GM12878 (cell line): Measurements from ENCODE around the gene LRRC27. TPM values are rescaled to one million over a fixed set of nuclear protein-coding genes. Genes with fewer than 3 reads are reported as not detected.

Experiments used
- ATAC-seq: fragments of 200-7000 bp; cut with Tn5 transposase; 3 replicates; pipeline ENCODE4 v1.9.1; 2020; ENCODE audit warnings: mild to moderate bottlenecking, moderate library complexity
- BruUV-seq: library from RNA; stranded (reverse); fragments of 400-500 nt; replicated peaks from 2 replicates; lab custom pipeline; 2021; lab: Mats Ljungman, UMichigan
- CTCF ChIA-PET: fragments of 300-600 bp; sonication (Branson Sonifier 250); formaldehyde crosslinking; extraction: SDS; loops from one replicate; lab custom pipeline; 2021; ENCODE audit warnings: inconsistent platforms; lab: Yijun Ruan, JAX
- POLR2A ChIA-PET: fragments of 350-600 bp; formaldehyde crosslinking; extraction: SDS; loops from one replicate; lab custom pipeline; 2021; ENCODE audit warnings: inconsistent platforms; lab: Charles Lee
- RAD21 ChIA-PET: fragments of 300-600 bp; sonication (Branson Sonifier 250); formaldehyde crosslinking; loops from one replicate; lab custom pipeline; 2023; ENCODE audit warnings: antibody characterized with exemption; ENCODE audit not compliant: unreplicated experiment; lab: Charles Lee
- SMC1A ChIA-PET: fragments of 300-600 bp; sonication (Branson Sonifier 250); formaldehyde crosslinking; loops from one replicate; lab custom pipeline; 2023; ENCODE audit not compliant: unreplicated experiment, uncharacterized antibody; lab: Charles Lee
- DNase-seq: peaks from one replicate; pipeline ENCODE4 v3.0.0-alpha.2; 2011; ENCODE audit warnings: low read depth, low spot score
- FAIRE-seq: peaks from 3 replicates; lab custom pipeline; 2011; peaks lifted over from hg19 to GRCh38; lab: Jason Lieb, UNC
- H2AFZ ChIP-seq: 2 replicates; pipeline ENCODE4 v1.6.0; 2011; ENCODE audit warnings: low read depth, low read length, control low read depth; ENCODE audit not compliant: control insufficient read depth
- H3K27ac ChIP-seq: 2 replicates; pipeline ENCODE4 v1.5.1; 2011; ENCODE audit warnings: control low read depth; ENCODE audit not compliant: control insufficient read depth, insufficient read depth
- H3K27me3 ChIP-seq, 2 experiments: replicated peaks in 1 of 2; 2 replicates each; pipeline versions ENCODE4 v1.6.0 to v1.6.1; 2011; ENCODE audit warnings: low read length in 1 of 2; ENCODE audit not compliant: control insufficient read depth in 2 of 2, insufficient read depth in 2 of 2
- H3K36me3 ChIP-seq, 2 experiments: 2 replicates each; pipeline ENCODE4 v1.5.1; 2011; ENCODE audit warnings: low read length in 1 of 2; ENCODE audit not compliant: control insufficient read depth in 2 of 2, insufficient read depth in 2 of 2
- H3K4me1 ChIP-seq: 2 replicates; pipeline ENCODE4 v1.6.1; 2011; ENCODE audit warnings: mild to moderate bottlenecking, low read length, moderate library complexity, mixed read lengths; ENCODE audit not compliant: control insufficient read depth, insufficient read depth
- H3K4me2 ChIP-seq: 2 replicates; pipeline ENCODE4 v1.6.0; 2011; ENCODE audit warnings: control low read depth; ENCODE audit not compliant: control insufficient read depth, insufficient read depth
- H3K4me3 ChIP-seq: fragments of 200-600 bp; sonication (generic); 2 replicates; pipeline ENCODE4 v1.5.1; 2016
- H3K79me2 ChIP-seq: 2 replicates; pipeline ENCODE4 v1.6.0; 2011; ENCODE audit warnings: low read length; ENCODE audit not compliant: control insufficient read depth, insufficient read depth
- H3K9ac ChIP-seq: 2 replicates; pipeline ENCODE4 v1.8.0; 2011; ENCODE audit warnings: low read length, control low read depth, mixed read lengths; ENCODE audit not compliant: control insufficient read depth, insufficient read depth
- H3K9me3 ChIP-seq: replicated peaks from 3 replicates; pipeline ENCODE4 v1.5.1; 2011; ENCODE audit warnings: mild to moderate bottlenecking, low read length; ENCODE audit not compliant: control insufficient read depth, insufficient read depth
- H4K20me1 ChIP-seq: 2 replicates; pipeline ENCODE4 v1.6.0; 2011; ENCODE audit not compliant: control insufficient read depth, insufficient read depth
- BMI1 ChIP-seq: fragments of 450-650 bp; IDR thresholded peaks from 2 replicates; pipeline ENCODE4 v1.6.1; 2016; ENCODE audit warnings: mild to moderate bottlenecking, moderate library complexity, borderline replicate concordance
- ESRRA ChIP-seq: IDR thresholded peaks from 2 replicates; pipeline ENCODE4 v1.6.1; 2012; ENCODE audit warnings: mild to moderate bottlenecking, low read length, improper control_type of control experiment
- IKZF2 ChIP-seq, 2 experiments: fragments of 450-650 bp; IDR thresholded peaks; 2 replicates each; pipeline ENCODE4 v1.6.1; 2017; ENCODE audit warnings: mild to moderate bottlenecking in 2 of 2, moderate library complexity in 2 of 2
- IRF4 ChIP-seq: IDR thresholded peaks from 2 replicates; pipeline ENCODE4 v1.6.1; 2011; ENCODE audit warnings: low read depth, low read length
- KAT2A ChIP-seq: conservative IDR thresholded peaks from 2 replicates; pipeline ENCODE4 v1.6.1; 2011; ENCODE audit warnings: low read depth, low read length; ENCODE audit not compliant: control insufficient read depth
- MEF2A ChIP-seq: IDR thresholded peaks from 2 replicates; pipeline ENCODE4 v1.6.1; 2011; ENCODE audit warnings: low read depth, mild to moderate bottlenecking, low read length, moderate library complexity; ENCODE audit not compliant: insufficient read depth
- MTA2 ChIP-seq: fragments of 450-650 bp; IDR thresholded peaks from 2 replicates; pipeline ENCODE4 v1.6.1; 2016; ENCODE audit warnings: low read depth, mild to moderate bottlenecking, moderate library complexity
- NFXL1 ChIP-seq: fragments of 450-650 bp; IDR thresholded peaks from 2 replicates; pipeline ENCODE4 v1.6.1; 2017; ENCODE audit warnings: antibody characterized with exemption, mild to moderate bottlenecking, borderline replicate concordance
- PAX5 ChIP-seq: IDR thresholded peaks from 2 replicates; pipeline ENCODE4 v1.6.1; 2011; ENCODE audit warnings: low read depth, low read length, borderline replicate concordance
- POLR2AphosphoS5 ChIP-seq: IDR thresholded peaks from 2 replicates; pipeline ENCODE4 v1.6.1; 2011; ENCODE audit warnings: mild to moderate bottlenecking, low read length, inconsistent platforms
- RAD21 ChIP-seq: IDR thresholded peaks from 2 replicates; pipeline ENCODE4 v1.6.1; 2011; ENCODE audit warnings: mild to moderate bottlenecking, low read depth, low read length, moderate library complexity; ENCODE audit not compliant: insufficient read depth
- SPI1 ChIP-seq: IDR thresholded peaks from 2 replicates; pipeline ENCODE4 v1.6.1; 2011; ENCODE audit warnings: low read depth, mild to moderate bottlenecking, low read length, moderate library complexity, borderline replicate concordance; ENCODE audit not compliant: insufficient read depth
- SUZ12 ChIP-seq: fragments of 200-600 bp; sonication (generic); IDR thresholded peaks from one replicate; pipeline ENCODE4 v1.6.1; 2018; ENCODE audit warnings: antibody characterized with exemption, mild to moderate bottlenecking; ENCODE audit not compliant: unreplicated experiment
- TAF1 ChIP-seq: IDR thresholded peaks from 2 replicates; pipeline ENCODE4 v1.6.1; 2011; ENCODE audit warnings: mild to moderate bottlenecking, low read depth, low read length, borderline replicate concordance
- ZNF384 ChIP-seq: IDR thresholded peaks from 2 replicates; pipeline ENCODE4 v1.6.1; 2012; ENCODE audit warnings: low read depth, mild to moderate bottlenecking, low read length, improper control_type of control experiment, borderline replicate concordance
- ZNF622 ChIP-seq: fragments of 450-650 bp; IDR thresholded peaks from 2 replicates; pipeline ENCODE4 v1.6.1; 2017; ENCODE audit warnings: mild to moderate bottlenecking, inconsistent platforms
- ZSCAN29 ChIP-seq: fragments of 450-650 bp; IDR thresholded peaks from 2 replicates; pipeline ENCODE4 v1.6.1; 2017; ENCODE audit warnings: mild to moderate bottlenecking, moderate library complexity
- WGBS: methylation state at CpG from one replicate; pipeline ENCODE4 v1.1.6; 2016; ENCODE audit warnings: low lambda C conversion rate; ENCODE audit not compliant: insufficient replicate concordance, insufficient coverage; ENCODE audit errors: missing lambda C conversion rate; 5-methylcytosine and 5-hydroxymethylcytosine counted together
- in situ Hi-C: fragments of 300-500 bp; cut with MboI; formaldehyde crosslinking; loops from 9 replicates; pipeline ENCODE4 v1.14.3; 2018; ENCODE audit warnings: mixed read lengths
- intact Hi-C: fragments of 100-400 bp; cut with micrococcal nuclease; formaldehyde crosslinking; loops from one replicate; pipeline ENCODE4 v1.14.2; 2022; ENCODE audit not compliant: unreplicated experiment
- polyA plus RNA-seq, 11 experiments: library from polyadenylated mRNA; depleted of rRNA in 4 of 11; unstranded in 6 of 11; stranded (reverse) in 5 of 11; fragments of >200 nt; fragmentation: Nextera tagmentation in 4 of 11; fragmentation: Illumina TruSeq in 1 of 11; extraction: Ambion mirVana in 4 of 11; extraction: Trizol in 1 of 11; gene quantifications; 1 replicate in 1 of 11; 2 replicates in 10 of 11; pipeline versions ENCODE4 v1.2.1 to v1.2.3, GENCODE V29; 2011 to 2016; ENCODE audit warnings: inconsistent platforms in 2 of 11, missing spikeins in 2 of 11, low read depth in 1 of 11
- total RNA-seq, 4 experiments: library from RNA; depleted of rRNA in 3 of 4; stranded (reverse); fragments of >200 nt in 3 of 4; fragmentation: Illumina TruSeq in 1 of 4; extraction: Trizol in 1 of 4; gene quantifications; 2 replicates each; pipeline versions ENCODE4 v1.2.1 to v1.2.3, GENCODE V29; 2013 to 2021
- TF ChIP-seq, protein P1 (sequence below): IDR thresholded peaks from 2 replicates; pipeline ENCODE4 v1.6.1; 2012; ENCODE audit warnings: mild to moderate bottlenecking, low read depth, low read length
- TF ChIP-seq, protein P2 (sequence below): fragments of 450-650 bp; IDR thresholded peaks from 2 replicates; pipeline ENCODE4 v1.6.1; 2017; ENCODE audit warnings: antibody characterized with exemption, mild to moderate bottlenecking, moderate library complexity

LRRC27 gene
- total and polyA plus RNA-seq, 10 of the 15 experiments (the other 5 are each of a cell fraction or from before 2014, with no cell fraction given), result 0.48 to 6.9 (median 4.7) TPM

DNA sequence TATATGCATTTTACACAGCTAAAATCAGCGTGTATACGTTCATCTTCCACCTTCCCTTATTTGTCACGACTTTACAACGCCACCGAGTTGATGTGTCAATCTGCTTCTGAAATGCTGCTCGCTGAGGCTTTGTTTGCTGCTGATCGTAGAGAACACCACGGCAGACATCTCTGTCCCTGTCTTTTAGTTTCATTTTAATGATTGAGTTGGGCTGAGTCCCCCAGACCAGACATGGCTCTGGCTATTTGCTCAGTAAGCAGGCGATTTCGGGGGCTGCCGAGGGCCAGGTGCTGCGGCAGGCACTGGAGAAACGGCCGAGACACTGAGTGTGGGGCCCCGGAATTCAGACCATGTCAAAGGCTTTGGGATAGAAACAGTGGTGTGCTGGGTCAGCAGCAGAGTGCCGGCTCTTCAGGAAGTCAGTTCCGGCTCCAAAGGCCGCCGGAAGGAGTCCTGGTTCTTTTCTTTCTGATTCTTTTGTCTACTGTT, 5.0 kb downstream of the LRRC27 start:
- DNase-seq (no peak), FAIRE-seq (peak; percentile 52), ATAC-seq (peak; percentile 6; the same call in 1 of the 3 replicates)
- POLR2A ChIA-PET, result no interaction called here
- RAD21 ChIA-PET, result no interaction called here
- peak overlapping the region; percentile 46 for H3K4me2 ChIP-seq
- H2AFZ ChIP-seq, result peak overlapping the region; percentile 66
- no peaks in the 10 kb centered on the region; a peak in 1 of 4 replicates for H3K36me3 ChIP-seq
- peak overlapping the region; percentile 38 for H3K27ac ChIP-seq
- in situ Hi-C loops, result loop anchor here (10.0 kb wide), 1 partner anchor 432 kb away; the partner anchor contains the start of gene PPP2R2D
- intact Hi-C loops, result no loop called here
- H3K9me3 ChIP-seq, result no peaks in the 10 kb centered on the region
- CTCF ChIA-PET, result no interaction called here
- 53% methylated on average over 19 of the region's 19 CpGs for WGBS
- peak overlapping the region; percentile 76 for H3K9ac ChIP-seq
- BruUV-seq, result no TSS peak
- peaks cover 7% of the 10 kb centered on the region for H3K4me1 ChIP-seq
- no peaks in the 10 kb centered on the region for H3K27me3 ChIP-seq
- no peaks in the 10 kb centered on the region for H4K20me1 ChIP-seq
- peak overlapping the region; percentile 56 for H3K4me3 ChIP-seq
- SMC1A ChIA-PET, result no interaction called here
- no peaks in the 10 kb centered on the region; the same call in 1 of the 2 replicates for H3K79me2 ChIP-seq
- TF ChIP-seq BMI1, result no peak
- TF ChIP-seq SPI1, result no peak
- no peak for TF ChIP-seq ZNF384
- TF ChIP-seq ZNF622, result no peak
- no peak for TF ChIP-seq KAT2A
- TF ChIP-seq, protein P1, sequence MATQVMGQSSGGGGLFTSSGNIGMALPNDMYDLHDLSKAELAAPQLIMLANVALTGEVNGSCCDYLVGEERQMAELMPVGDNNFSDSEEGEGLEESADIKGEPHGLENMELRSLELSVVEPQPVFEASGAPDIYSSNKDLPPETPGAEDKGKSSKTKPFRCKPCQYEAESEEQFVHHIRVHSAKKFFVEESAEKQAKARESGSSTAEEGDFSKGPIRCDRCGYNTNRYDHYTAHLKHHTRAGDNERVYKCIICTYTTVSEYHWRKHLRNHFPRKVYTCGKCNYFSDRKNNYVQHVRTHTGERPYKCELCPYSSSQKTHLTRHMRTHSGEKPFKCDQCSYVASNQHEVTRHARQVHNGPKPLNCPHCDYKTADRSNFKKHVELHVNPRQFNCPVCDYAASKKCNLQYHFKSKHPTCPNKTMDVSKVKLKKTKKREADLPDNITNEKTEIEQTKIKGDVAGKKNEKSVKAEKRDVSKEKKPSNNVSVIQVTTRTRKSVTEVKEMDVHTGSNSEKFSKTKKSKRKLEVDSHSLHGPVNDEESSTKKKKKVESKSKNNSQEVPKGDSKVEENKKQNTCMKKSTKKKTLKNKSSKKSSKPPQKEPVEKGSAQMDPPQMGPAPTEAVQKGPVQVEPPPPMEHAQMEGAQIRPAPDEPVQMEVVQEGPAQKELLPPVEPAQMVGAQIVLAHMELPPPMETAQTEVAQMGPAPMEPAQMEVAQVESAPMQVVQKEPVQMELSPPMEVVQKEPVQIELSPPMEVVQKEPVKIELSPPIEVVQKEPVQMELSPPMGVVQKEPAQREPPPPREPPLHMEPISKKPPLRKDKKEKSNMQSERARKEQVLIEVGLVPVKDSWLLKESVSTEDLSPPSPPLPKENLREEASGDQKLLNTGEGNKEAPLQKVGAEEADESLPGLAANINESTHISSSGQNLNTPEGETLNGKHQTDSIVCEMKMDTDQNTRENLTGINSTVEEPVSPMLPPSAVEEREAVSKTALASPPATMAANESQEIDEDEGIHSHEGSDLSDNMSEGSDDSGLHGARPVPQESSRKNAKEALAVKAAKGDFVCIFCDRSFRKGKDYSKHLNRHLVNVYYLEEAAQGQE, result no peak
- TF ChIP-seq SUZ12, result no peak
- TF ChIP-seq POLR2AphosphoS5, result peak; percentile 55; the same call in 1 of the 2 replicates
- TF ChIP-seq MEF2A, result no peak
- TF ChIP-seq RAD21, result no peak
- peak; percentile 85 for TF ChIP-seq TAF1
- TF ChIP-seq PAX5, result no peak
- TF ChIP-seq, protein P2, sequence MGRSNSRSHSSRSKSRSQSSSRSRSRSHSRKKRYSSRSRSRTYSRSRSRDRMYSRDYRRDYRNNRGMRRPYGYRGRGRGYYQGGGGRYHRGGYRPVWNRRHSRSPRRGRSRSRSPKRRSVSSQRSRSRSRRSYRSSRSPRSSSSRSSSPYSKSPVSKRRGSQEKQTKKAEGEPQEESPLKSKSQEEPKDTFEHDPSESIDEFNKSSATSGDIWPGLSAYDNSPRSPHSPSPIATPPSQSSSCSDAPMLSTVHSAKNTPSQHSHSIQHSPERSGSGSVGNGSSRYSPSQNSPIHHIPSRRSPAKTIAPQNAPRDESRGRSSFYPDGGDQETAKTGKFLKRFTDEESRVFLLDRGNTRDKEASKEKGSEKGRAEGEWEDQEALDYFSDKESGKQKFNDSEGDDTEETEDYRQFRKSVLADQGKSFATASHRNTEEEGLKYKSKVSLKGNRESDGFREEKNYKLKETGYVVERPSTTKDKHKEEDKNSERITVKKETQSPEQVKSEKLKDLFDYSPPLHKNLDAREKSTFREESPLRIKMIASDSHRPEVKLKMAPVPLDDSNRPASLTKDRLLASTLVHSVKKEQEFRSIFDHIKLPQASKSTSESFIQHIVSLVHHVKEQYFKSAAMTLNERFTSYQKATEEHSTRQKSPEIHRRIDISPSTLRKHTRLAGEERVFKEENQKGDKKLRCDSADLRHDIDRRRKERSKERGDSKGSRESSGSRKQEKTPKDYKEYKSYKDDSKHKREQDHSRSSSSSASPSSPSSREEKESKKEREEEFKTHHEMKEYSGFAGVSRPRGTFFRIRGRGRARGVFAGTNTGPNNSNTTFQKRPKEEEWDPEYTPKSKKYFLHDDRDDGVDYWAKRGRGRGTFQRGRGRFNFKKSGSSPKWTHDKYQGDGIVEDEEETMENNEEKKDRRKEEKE, result no peak
- TF ChIP-seq IRF4, result no peak
- no peak for TF ChIP-seq MTA2
- no peak for TF ChIP-seq ESRRA
- TF ChIP-seq ZSCAN29, result no peak
- TF ChIP-seq IKZF2 (IDR thresholded peaks at IDR 0.05), result no peak
- TF ChIP-seq NFXL1, result no peak
